ENCODE measurements around the gene CTCF. TPM values are rescaled to one million over a fixed set of nuclear protein-coding genes. Genes with fewer than 3 reads are reported as not detected.

Gene CTCF
- polyA plus RNA-seq, 1 donor from 2014 or later = 70.9 TPM

DNA sequence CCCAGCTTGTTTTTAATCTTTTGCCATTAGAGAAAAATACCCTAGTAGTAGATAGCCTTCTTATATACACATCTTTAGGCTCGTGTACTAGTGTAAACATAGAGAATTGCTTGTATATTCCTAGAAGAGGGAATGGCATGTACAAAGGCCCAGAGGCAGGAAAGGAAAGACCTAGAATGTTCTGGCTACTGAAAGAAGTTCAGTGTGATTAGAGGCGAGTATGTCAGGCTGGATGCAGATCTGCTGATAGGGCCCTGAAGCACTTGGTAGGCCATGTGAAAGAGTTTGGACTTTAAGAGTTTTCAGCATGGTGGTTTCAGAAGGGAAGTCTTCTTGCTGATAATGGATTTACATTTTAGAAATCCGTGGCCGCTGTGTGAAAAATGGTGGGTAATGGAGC lies 17.4 kb downstream of the CTCF start:
- H3K36me3 Mint-ChIP-seq = peaks cover 2% of the 10 kb centered on the region
- H3K4me1 Mint-ChIP-seq = peaks cover 5 to 8% (median 8%) of the 10 kb centered on the region in 3 donors
- no peaks in the 10 kb centered on the region for H3K27me3 Mint-ChIP-seq
- H3K4me3 Mint-ChIP-seq = no peak overlapping the region
- no peak overlapping the region for H3K27ac Mint-ChIP-seq
- H3K9me3 Mint-ChIP-seq = no peaks in the 10 kb centered on the region

GRCh38 chr16:67580202-67580601 lies 17.9 kb downstream of the CTCF start:
- Mint-ChIP-seq H3K27me3 (no peaks in the 10 kb centered on the region), H3K27ac (no peak overlapping the region), H3K9me3 (no peaks in the 10 kb centered on the region), H3K36me3 (peaks cover 2% of the 10 kb centered on the region), H3K4me1 (peaks cover 5 to 8% (median 8%) of the 10 kb centered on the region in 3 donors), H3K4me3 (no peak overlapping the region)

GRCh38 chr16:67593288-67593687 lies 31.0 kb downstream of the CTCF start:
- Mint-ChIP-seq H3K4me1 (peaks cover 11 to 27% (median 16%) of the 10 kb centered on the region in 3 donors), H3K4me3 (no peak overlapping the region)

DNA sequence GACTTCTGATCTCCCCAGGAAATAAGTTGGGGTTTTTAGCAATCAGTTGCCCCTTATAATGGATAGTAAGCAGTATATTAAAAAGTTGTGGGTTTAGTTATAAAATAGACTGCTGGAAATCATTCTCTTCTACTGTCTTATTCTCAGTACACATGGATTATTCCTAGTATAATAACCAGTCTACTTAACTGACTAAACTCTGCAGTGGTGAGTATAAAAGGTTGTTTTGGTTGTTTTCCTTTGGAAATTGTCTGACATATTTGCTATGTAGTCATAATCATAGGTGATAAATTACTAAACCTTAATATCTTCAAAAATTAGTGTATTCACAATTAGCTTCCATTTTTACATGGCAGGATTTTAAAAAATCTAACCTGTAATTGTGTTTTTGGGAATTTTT lies 31.4 kb downstream of the CTCF start:
- no peaks in the 10 kb centered on the region for H3K27me3 Mint-ChIP-seq
- H3K27ac Mint-ChIP-seq = no peak overlapping the region
- no peaks in the 10 kb centered on the region for H3K9me3 Mint-ChIP-seq
- H3K4me1 Mint-ChIP-seq = peaks cover 11 to 26% (median 14%) of the 10 kb centered on the region in 3 donors
- peaks cover 5% of the 10 kb centered on the region for H3K36me3 Mint-ChIP-seq
- H3K4me3 Mint-ChIP-seq = no peak overlapping the region

More at GRCh38 chr16:67593288-67593687, 31.0 kb downstream of the CTCF start:
- H3K9me3 Mint-ChIP-seq = no peaks in the 10 kb centered on the region
- H3K36me3 Mint-ChIP-seq = peaks cover 5% of the 10 kb centered on the region
- no peaks in the 10 kb centered on the region for H3K27me3 Mint-ChIP-seq
- H3K27ac Mint-ChIP-seq = no peak overlapping the region

GRCh38 chr16:67594256-67594915 lies 32.1 kb downstream of the CTCF start:
- Mint-ChIP-seq H3K9me3 (no peaks in the 10 kb centered on the region), H3K27ac (peak overlapping the region in 1 of 3 donors; percentile 39), H3K27me3 (no peaks in the 10 kb centered on the region), H3K4me3 (no peak overlapping the region), H3K4me1 (peaks cover 12 to 28% (median 14%) of the 10 kb centered on the region in 3 donors), H3K36me3 (peaks cover 5% of the 10 kb centered on the region)

GRCh38 chr16:67594956-67595355 lies 32.6 kb downstream of the CTCF start:
- no peaks in the 10 kb centered on the region for H3K27me3 Mint-ChIP-seq
- H3K4me1 Mint-ChIP-seq = peaks cover 15 to 32% (median 19%) of the 10 kb centered on the region in 3 donors
- H3K4me3 Mint-ChIP-seq = no peak overlapping the region
- H3K9me3 Mint-ChIP-seq = no peaks in the 10 kb centered on the region
- peak overlapping the region in 1 of 3 donors; percentile 56 for H3K27ac Mint-ChIP-seq
- peaks cover 5% of the 10 kb centered on the region for H3K36me3 Mint-ChIP-seq

DNA sequence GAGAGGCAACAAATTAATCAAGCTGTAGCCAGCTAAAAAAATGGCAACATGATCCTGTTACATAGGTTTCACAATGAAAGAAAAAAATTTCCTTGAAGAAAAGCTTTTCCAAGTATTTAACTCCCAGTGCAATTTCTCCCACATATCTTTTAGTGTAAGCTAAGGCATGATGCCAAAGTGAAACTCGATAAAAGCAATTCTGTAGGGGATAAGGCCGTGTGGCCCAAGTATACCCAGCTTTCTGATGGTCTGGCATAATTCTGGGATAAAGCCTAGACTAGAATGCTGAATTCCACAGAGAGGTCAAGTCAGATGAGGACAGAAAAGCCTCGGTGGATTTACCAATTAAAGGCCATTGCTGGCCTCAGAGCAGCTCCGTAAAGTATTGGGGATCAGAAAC lies 36.2 kb downstream of the CTCF start:
- no peak overlapping the region for H3K4me3 Mint-ChIP-seq
- peaks cover 18 to 33% (median 24%) of the 10 kb centered on the region in 3 donors for H3K4me1 Mint-ChIP-seq

GRCh38 chr16:67605641-67606040 lies 43.3 kb downstream of the CTCF start:
- Mint-ChIP-seq H3K36me3 (no peaks in the 10 kb centered on the region), H3K4me3 (no peak overlapping the region), H3K4me1 (peaks cover 13 to 22% (median 21%) of the 10 kb centered on the region in 3 donors), H3K9me3 (no peaks in the 10 kb centered on the region), H3K27me3 (no peaks in the 10 kb centered on the region), H3K27ac (no peak overlapping the region)

More for the DNA sequence above, 36.2 kb downstream of the CTCF start:
- Mint-ChIP-seq H3K27me3 (no peaks in the 10 kb centered on the region), H3K36me3 (peaks cover 5% of the 10 kb centered on the region), H3K27ac (no peak overlapping the region), H3K9me3 (no peaks in the 10 kb centered on the region)

DNA sequence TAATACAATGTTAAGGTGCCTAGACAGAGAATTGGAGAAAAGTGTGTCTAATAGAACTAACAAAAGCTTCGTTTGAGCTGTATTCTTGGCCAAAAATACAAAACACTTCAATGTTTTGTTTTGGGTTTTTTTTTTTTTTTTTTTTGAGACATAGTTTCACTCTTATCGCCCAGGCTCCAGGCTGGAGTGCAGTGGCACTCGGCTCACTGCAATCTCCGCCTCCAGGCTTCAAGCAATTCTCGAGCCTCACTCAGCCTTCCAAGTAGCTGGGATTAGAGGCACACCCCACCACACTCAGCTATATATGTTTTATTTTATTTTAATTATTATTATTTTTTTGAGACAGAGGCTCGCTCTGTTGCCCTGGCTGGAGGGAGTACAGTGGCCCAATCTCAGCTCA lies 44.3 kb downstream of the CTCF start:
- Mint-ChIP-seq H3K9me3 (no peaks in the 10 kb centered on the region), H3K27me3 (no peaks in the 10 kb centered on the region), H3K4me3 (no peak overlapping the region), H3K36me3 (no peaks in the 10 kb centered on the region), H3K4me1 (peaks cover 12 to 17% (median 17%) of the 10 kb centered on the region in 3 donors), H3K27ac (peak overlapping the region in 1 of 3 donors; percentile 51)

DNA sequence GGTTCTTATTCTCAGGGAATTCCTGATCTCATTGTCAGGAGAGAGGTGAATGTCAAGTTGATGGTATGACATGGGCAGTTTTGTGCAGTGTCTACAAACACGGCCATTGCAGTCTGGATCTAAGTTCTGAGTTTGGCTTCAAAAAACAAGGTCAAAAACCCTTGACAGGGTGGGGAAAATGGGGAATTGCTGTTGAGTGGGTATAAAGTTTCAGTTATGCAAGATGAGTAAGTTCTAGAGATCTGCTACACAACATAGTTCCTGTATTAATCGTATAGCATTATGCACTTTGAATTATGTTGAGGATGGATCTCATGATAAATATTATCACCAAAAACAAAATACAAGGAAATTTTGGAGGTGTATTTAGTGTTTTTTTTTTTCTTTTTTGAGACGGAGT lies 46.0 kb downstream of the CTCF start:
- Mint-ChIP-seq H3K36me3 (no peaks in the 10 kb centered on the region), H3K27me3 (no peaks in the 10 kb centered on the region), H3K9me3 (no peaks in the 10 kb centered on the region), H3K4me3 (no peak overlapping the region), H3K27ac (no peak overlapping the region), H3K4me1 (peaks cover 12 to 17% (median 14%) of the 10 kb centered on the region in 3 donors)

DNA sequence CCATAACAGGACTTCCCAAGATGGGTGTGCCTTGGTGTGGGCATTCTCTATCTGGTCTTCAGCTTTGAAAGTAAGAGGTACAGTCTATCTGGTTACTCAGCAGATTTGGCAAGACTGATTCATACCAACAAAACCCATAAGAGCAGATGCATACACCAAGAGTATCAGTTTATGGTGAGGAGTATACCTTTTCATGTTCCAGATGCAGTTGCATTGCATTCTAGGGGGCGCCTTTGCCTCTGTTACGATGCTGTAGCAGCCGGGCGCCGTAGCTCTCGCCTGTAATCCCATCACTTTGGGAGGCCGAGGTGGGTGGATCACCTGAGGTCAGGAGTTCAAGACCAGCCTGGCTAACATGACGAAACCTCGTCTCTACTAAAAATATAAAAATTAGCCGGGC lies 51.5 kb downstream of the CTCF start:
- H3K9me3 Mint-ChIP-seq = no peaks in the 10 kb centered on the region
- peaks cover 0 to 3% (median 0%) of the 10 kb centered on the region in 3 donors for H3K4me1 Mint-ChIP-seq
- no peaks in the 10 kb centered on the region for H3K27me3 Mint-ChIP-seq
- peak overlapping the region in 1 of 3 donors; percentile 27 for H3K27ac Mint-ChIP-seq
- no peaks in the 10 kb centered on the region for H3K36me3 Mint-ChIP-seq
- no peak overlapping the region for H3K4me3 Mint-ChIP-seq

DNA sequence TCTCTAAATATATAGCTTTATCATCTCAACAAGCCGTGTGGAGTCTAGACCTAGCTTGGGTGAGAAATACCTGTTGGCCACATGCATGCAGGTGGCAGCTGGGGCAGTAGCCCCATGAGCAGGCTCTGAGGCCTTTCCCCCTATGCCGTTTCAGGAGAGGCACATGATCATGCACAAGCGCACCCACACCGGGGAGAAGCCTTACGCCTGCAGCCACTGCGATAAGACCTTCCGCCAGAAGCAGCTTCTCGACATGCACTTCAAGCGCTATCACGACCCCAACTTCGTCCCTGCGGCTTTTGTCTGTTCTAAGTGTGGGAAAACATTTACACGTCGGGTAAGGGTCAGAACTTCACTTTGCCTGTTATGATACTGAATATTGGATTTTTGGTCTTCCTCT lies 65.9 kb downstream of the CTCF start:
- Mint-ChIP-seq H3K36me3 (peaks cover 10% of the 10 kb centered on the region), H3K4me1 (no peaks in the 10 kb centered on the region), H3K27me3 (no peaks in the 10 kb centered on the region), H3K27ac (no peak overlapping the region), H3K9me3 (no peaks in the 10 kb centered on the region), H3K4me3 (no peak overlapping the region)

DNA sequence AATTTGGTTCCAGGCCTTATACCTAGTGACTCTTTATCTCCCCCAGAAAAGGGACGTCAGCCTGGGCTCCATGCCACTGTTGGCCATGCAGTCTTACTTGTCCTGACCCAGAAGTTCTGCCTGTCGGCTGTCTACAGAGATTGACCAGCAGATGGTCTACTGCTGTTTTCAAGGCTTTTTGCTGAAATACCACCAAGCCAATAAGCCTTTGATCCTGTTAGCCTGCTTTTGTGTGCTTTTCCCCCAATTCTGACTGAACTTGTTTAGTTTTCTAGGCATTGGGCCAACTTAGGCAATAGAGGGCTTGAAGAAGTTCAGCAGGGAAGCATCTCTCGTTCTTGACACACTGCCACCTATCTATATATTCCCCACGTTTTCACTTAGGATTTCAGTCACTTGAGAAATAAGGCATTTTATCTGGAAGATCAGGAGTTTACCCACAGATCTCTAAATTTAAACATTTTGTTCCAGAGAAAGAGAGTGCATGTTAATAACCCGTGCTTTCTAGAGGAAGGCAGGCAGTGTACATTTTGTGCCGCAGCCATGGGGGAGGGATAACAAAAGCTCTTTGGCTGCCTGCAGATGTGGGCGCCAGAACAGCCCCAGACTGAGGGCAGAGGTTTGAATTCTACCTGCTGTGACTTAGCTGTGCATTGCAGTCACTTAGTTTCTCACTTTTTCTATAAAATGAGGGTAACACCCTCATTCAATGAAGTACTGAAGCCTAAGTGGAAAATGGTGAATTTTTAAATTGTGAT lies 70.3 kb downstream of the CTCF start:
- Mint-ChIP-seq H3K9me3 (no peaks in the 10 kb centered on the region), H3K27ac (peak overlapping the region in 2 of 3 donors; percentile 25 to 57), H3K4me3 (no peak overlapping the region), H3K4me1 (no peaks in the 10 kb centered on the region), H3K36me3 (peaks cover 7% of the 10 kb centered on the region), H3K27me3 (no peaks in the 10 kb centered on the region)

DNA sequence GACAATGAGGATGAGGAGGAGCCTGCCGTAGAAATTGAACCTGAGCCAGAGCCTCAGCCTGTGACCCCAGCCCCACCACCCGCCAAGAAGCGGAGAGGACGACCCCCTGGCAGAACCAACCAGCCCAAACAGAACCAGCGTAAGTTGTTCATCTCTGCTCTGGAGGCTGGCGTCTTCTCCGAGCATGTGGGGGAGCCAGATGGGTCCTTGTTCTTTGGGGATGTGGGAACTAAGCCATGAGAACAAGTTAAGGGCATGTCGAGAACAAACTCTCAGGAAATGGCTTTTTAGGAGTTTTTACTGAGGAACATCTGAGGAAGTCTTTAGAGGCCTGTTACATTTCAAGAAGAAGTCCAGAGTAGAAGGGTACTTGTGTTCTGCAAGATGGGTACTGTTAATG lies 74.4 kb downstream of the CTCF start:
- no peaks in the 10 kb centered on the region for H3K27me3 Mint-ChIP-seq
- H3K36me3 Mint-ChIP-seq = no peaks in the 10 kb centered on the region
- H3K4me3 Mint-ChIP-seq = no peak overlapping the region
- H3K4me1 Mint-ChIP-seq = no peaks in the 10 kb centered on the region
- no peaks in the 10 kb centered on the region for H3K9me3 Mint-ChIP-seq
- no peak overlapping the region for H3K27ac Mint-ChIP-seq

DNA sequence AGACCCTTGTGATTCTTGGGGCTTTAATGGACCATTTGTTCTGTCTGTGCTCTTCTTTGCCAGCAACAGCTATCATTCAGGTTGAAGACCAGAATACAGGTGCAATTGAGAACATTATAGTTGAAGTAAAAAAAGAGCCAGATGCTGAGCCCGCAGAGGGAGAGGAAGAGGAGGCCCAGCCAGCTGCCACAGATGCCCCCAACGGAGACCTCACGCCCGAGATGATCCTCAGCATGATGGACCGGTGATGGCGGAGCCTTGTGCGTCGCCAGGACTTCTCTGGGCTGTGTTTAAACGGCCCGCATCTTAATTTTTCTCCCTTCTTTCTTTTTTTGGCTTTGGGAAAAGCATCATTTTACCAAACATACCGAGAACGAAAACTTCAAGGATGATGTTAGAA lies 75.3 kb downstream of the CTCF start:
- H3K27me3 Mint-ChIP-seq = no peaks in the 10 kb centered on the region
- no peaks in the 10 kb centered on the region for H3K4me1 Mint-ChIP-seq
- no peaks in the 10 kb centered on the region for H3K36me3 Mint-ChIP-seq
- H3K27ac Mint-ChIP-seq = no peak overlapping the region
- H3K9me3 Mint-ChIP-seq = no peaks in the 10 kb centered on the region
- no peak overlapping the region for H3K4me3 Mint-ChIP-seq
